Measurements from ENCODE around the gene ZNF507. TPM values are rescaled to one million over a fixed set of nuclear protein-coding genes. Genes with fewer than 3 reads are reported as not detected.

ZNF507 gene
- total and polyA plus RNA-seq, 9 of the 15 experiments (the other 6 are each of a cell fraction or from before 2014, with no cell fraction given) = 2.9 to 25.0 (median 10.4) TPM

GRCh38 chr19:32421589-32422361, 76.4 kb downstream of the ZNF507 start (continued):
- TF ChIP-seq ZNF518B (CRISPR knock-in tag; IDR thresholded peaks at IDR 0.05) (no peak), MEIS2 (IDR thresholded peaks at IDR 0.05; ENCODE audit: partially characterized antibody) (peak; percentile 44), SMARCE1 (IDR thresholded peaks at IDR 0.05) (peak; percentile 91), SP2 (IDR thresholded peaks at IDR 0.05; ENCODE audit: extremely low read depth, low read depth, low read length, poor library complexity, severe bottlenecking) (no peak), HNRNPUL1 (IDR thresholded peaks at IDR 0.05; ENCODE audit: low read length) (no peak), ZNF584 (CRISPR knock-in tag; IDR thresholded peaks at IDR 0.05; ENCODE audit: low read depth) (0 out of 2 replicates have a peak, but pooled peaks have one; percentile 34), TRIM25 (IDR thresholded peaks at IDR 0.05; ENCODE audit: borderline replicate concordance) (no peak), ZNF583 (CRISPR knock-in tag; IDR thresholded peaks at IDR 0.05) (no peak), CHD4 (IDR thresholded peaks at IDR 0.05; ENCODE audit: insufficient read depth, insufficient replicate concordance, low read depth, low read length, poor library complexity, severe bottlenecking) (no peak), ZFP30 (CRISPR knock-in tag; IDR thresholded peaks at IDR 0.05; ENCODE audit: borderline replicate concordance) (no peak), ZNF253 (CRISPR knock-in tag; conservative IDR thresholded peaks at IDR 0.05) (no peak), DEAF1 (CRISPR knock-in tag; IDR thresholded peaks at IDR 0.05) (no peak), NR3C1 (CRISPR knock-in tag; IDR thresholded peaks at IDR 0.05) (no peak), ELF2 (CRISPR knock-in tag; IDR thresholded peaks at IDR 0.05) (no peak), ZNF398 (CRISPR knock-in tag; IDR thresholded peaks at IDR 0.05) (no peak), NUFIP1 (IDR thresholded peaks at IDR 0.05; ENCODE audit: partially characterized antibody) (no peak)
